ENCODE data around the gene SPNS1. TPM values are rescaled to one million over a fixed set of nuclear protein-coding genes. Genes with fewer than 3 reads are reported as not detected.

The SPNS1 gene
- total RNA-seq, 1 experiment from 2014 or later, result 38.6 TPM

GRCh38 chr16:28980929-28981328 is 6.4 kb downstream of the SPNS1 start:
- DNase-seq, result no peak
- no peak overlapping the region for H4K5ac ChIP-seq (ENCODE audit: insufficient read length, low read depth, low read length)
- H2AFZ ChIP-seq (ENCODE audit: low read length), result no peak overlapping the region
- Mint-ChIP-seq H3K27ac (no peak overlapping the region), H3K27me3 (ENCODE audit: low read depth) (no peaks in the 10 kb centered on the region), H3K4me1 (no peaks in the 10 kb centered on the region; a peak in 1 of 4 replicates), H3K4me3 (no peak overlapping the region), H3K36me3 (ENCODE audit: insufficient read depth in 1 of 3, low read depth in 3 of 3) (peaks cover 19 to 43% (median 41%) of the 10 kb centered on the region in 3 experiments), H3K9me3 (peaks cover 4 to 6% of the 10 kb centered on the region in 2 experiments; a peak in 3 of 5 replicates)
- no peak overlapping the region for H2BK5ac ChIP-seq (ENCODE audit: insufficient read length, low read length)
- H4K20me1 ChIP-seq (ENCODE audit: control insufficient read depth, insufficient read depth, insufficient read length), result no peaks in the 10 kb centered on the region
- H3K27ac ChIP-seq (ENCODE audit: insufficient read length, low read depth, low read length), result no peak overlapping the region
- no peak overlapping the region for H3K14ac ChIP-seq (ENCODE audit: insufficient read depth, low read length)
- H3K9me3 ChIP-seq (ENCODE audit: control insufficient read depth, low read depth, low read length), result no peaks in the 10 kb centered on the region
- no peak overlapping the region for H4K91ac ChIP-seq (ENCODE audit: insufficient read length, low read depth, low read length)
- no peaks in the 10 kb centered on the region for H3K27me3 ChIP-seq (ENCODE audit: insufficient read depth, low read length)
- no peak overlapping the region for H3K4me2 ChIP-seq (ENCODE audit: insufficient read depth, insufficient read length, low read length)
- H3K9ac ChIP-seq (ENCODE audit: extremely low read depth, insufficient read length, low read length), result no peak overlapping the region
- no peak overlapping the region for H3K23ac ChIP-seq (ENCODE audit: insufficient read length, low read depth, low read length)
- H3K79me1 ChIP-seq (ENCODE audit: insufficient read depth, low read depth, low read length, poor library complexity, severe bottlenecking), result no peaks in the 10 kb centered on the region
- no peaks in the 10 kb centered on the region for H3K79me2 ChIP-seq (ENCODE audit: insufficient read depth, low read length)
- H2BK120ac ChIP-seq (ENCODE audit: low read depth, low read length, poor library complexity, severe bottlenecking), result no peak overlapping the region
- no peak overlapping the region for H4K8ac ChIP-seq (replicated peaks; ENCODE audit: insufficient read length, low read depth, low read length)
- no peak overlapping the region for H2BK15ac ChIP-seq (ENCODE audit: low read depth, low read length)
- H3K4ac ChIP-seq (ENCODE audit: low read depth, low read length), result no peak overlapping the region
- H3T11ph ChIP-seq (ENCODE audit: low read length), result no peak overlapping the region
- H2BK12ac ChIP-seq (ENCODE audit: insufficient read length, low read depth, low read length), result no peak overlapping the region
- no CpG with 5 or more reads among the region's 7 CpGs for WGBS (ENCODE audit: extremely low coverage, insufficient read length, low lambda C conversion rate)
- no peaks in the 10 kb centered on the region for H3K4me1 ChIP-seq (ENCODE audit: insufficient read depth, low read length)
- H3K18ac ChIP-seq (ENCODE audit: insufficient read length, low read depth, low read length), result no peak overlapping the region
- H3K23me2 ChIP-seq (ENCODE audit: insufficient read length, low read depth, low read length, poor library complexity, severe bottlenecking), result no peaks in the 10 kb centered on the region
- no peak for TF ChIP-seq CTCF (conservative IDR thresholded peaks at IDR 0.05)
- no peak overlapping the region for H3K56ac ChIP-seq (ENCODE audit: insufficient read length, low read depth, low read length)
- H2BK20ac ChIP-seq (ENCODE audit: low read depth, low read length, poor library complexity, severe bottlenecking), result no peak overlapping the region
- H2AK5ac ChIP-seq (ENCODE audit: insufficient read length, low read length), result no peak overlapping the region
